SU-DHL-6 (cell line): ENCODE data around the gene SIL1.

Experiments used
- EZH2phosphoT487 ChIP-seq: fragments of 200-600 bp; sonication (generic), shearing (Covaris generic); conservative IDR thresholded peaks from 2 replicates; pipeline ENCODE4 v1.6.1; 2018; ENCODE audit warnings: mild to moderate bottlenecking, antibody characterized with exemption, low read length, moderate library complexity, mixed read lengths
- TF ChIP-seq, protein P1 (sequence below): fragments of 200-600 bp; sonication (generic); IDR thresholded peaks from one replicate; pipeline ENCODE4 v1.5.1; 2017; ENCODE audit warnings: antibody characterized with exemption, mild to moderate bottlenecking, low read length, moderate library complexity; ENCODE audit not compliant: insufficient read depth, poor library complexity, severe bottlenecking

DNA sequence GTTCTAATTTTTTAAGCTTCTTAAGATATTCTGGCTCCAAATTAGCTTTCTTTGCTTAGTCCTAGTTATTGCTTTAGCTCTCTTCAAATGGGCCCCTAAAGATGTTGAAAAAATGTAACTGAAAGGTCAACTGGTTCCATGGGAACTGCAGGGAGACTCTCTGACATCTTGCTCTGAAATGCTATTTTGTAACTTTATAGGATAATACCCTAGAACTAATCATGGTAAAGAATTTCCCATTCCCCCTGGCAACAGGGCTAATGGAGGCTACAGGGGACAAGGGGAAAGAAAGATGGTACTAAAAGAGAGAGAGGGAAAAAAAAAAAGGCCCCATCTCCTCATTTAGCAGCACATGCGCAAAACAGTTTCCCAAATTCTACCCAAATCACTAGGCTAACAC, 39.4 kb downstream of the SIL1 start:
- TF ChIP-seq, protein P1, sequence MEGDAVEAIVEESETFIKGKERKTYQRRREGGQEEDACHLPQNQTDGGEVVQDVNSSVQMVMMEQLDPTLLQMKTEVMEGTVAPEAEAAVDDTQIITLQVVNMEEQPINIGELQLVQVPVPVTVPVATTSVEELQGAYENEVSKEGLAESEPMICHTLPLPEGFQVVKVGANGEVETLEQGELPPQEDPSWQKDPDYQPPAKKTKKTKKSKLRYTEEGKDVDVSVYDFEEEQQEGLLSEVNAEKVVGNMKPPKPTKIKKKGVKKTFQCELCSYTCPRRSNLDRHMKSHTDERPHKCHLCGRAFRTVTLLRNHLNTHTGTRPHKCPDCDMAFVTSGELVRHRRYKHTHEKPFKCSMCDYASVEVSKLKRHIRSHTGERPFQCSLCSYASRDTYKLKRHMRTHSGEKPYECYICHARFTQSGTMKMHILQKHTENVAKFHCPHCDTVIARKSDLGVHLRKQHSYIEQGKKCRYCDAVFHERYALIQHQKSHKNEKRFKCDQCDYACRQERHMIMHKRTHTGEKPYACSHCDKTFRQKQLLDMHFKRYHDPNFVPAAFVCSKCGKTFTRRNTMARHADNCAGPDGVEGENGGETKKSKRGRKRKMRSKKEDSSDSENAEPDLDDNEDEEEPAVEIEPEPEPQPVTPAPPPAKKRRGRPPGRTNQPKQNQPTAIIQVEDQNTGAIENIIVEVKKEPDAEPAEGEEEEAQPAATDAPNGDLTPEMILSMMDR, result no peak
- no peak for TF ChIP-seq EZH2phosphoT487
